C4-2B (cell line): ENCODE measurements around the gene AGXT2.

Experiments
- CTCF ChIP-seq: fragments of 450-650 bp; conservative IDR thresholded peaks from 2 replicates; pipeline ENCODE4 v1.5.1; 2017; ENCODE audit warnings: mild to moderate bottlenecking
- ZFX ChIP-seq: fragments of 450-650 bp; IDR thresholded peaks from 2 replicates; pipeline ENCODE4 v1.6.1; 2017

DNA sequence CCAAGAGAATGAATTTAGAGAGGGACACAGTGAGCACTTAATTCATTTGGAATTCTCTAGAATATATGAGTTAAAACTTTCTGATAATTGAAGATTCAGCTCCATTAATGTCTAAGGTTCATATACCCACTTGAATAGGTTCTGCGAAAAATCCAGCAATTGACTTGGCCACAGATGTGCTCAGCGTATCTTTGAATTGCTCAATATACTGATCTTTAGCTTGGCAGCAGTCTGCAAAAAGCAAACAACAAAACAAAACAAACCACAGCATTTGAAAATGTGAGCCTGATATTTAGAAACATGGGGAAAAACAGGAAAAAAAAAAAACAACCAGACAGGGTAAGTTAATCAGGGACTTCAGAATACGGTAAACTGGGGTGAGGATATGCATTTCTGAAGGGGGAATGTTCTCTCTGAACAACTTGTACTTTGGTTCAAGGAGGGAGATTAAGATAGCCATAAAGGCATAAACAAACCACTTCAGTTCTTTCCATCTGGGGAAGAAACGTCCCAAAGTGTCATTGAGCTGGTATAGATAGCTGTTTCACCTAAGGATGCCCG is 21.4 kb downstream of the AGXT2 start:
- TF ChIP-seq CTCF, result no peak
- no peak for TF ChIP-seq ZFX
